NB4 (cell line): ENCODE data around the gene MGMT.

Source experiments
- CTCF ChIP-seq: IDR thresholded peaks from one replicate; pipeline ENCODE4 v1.5.1; 2012; ENCODE audit warnings: low read depth, low read length
- MAX ChIP-seq: IDR thresholded peaks from 2 replicates; pipeline ENCODE4 v1.6.1; 2011; ENCODE audit warnings: low read depth, low read length

- TF ChIP-seq CTCF (no peak), MAX (no peak)
These were observed 188.1 kb downstream of the MGMT start for GRCh38 chr10:129655007-129655678.
